ENCODE results near the gene DGKD. TPM values are rescaled to one million over a fixed set of nuclear protein-coding genes. Genes with fewer than 3 reads are reported as not detected.

Gene DGKD, protein sequence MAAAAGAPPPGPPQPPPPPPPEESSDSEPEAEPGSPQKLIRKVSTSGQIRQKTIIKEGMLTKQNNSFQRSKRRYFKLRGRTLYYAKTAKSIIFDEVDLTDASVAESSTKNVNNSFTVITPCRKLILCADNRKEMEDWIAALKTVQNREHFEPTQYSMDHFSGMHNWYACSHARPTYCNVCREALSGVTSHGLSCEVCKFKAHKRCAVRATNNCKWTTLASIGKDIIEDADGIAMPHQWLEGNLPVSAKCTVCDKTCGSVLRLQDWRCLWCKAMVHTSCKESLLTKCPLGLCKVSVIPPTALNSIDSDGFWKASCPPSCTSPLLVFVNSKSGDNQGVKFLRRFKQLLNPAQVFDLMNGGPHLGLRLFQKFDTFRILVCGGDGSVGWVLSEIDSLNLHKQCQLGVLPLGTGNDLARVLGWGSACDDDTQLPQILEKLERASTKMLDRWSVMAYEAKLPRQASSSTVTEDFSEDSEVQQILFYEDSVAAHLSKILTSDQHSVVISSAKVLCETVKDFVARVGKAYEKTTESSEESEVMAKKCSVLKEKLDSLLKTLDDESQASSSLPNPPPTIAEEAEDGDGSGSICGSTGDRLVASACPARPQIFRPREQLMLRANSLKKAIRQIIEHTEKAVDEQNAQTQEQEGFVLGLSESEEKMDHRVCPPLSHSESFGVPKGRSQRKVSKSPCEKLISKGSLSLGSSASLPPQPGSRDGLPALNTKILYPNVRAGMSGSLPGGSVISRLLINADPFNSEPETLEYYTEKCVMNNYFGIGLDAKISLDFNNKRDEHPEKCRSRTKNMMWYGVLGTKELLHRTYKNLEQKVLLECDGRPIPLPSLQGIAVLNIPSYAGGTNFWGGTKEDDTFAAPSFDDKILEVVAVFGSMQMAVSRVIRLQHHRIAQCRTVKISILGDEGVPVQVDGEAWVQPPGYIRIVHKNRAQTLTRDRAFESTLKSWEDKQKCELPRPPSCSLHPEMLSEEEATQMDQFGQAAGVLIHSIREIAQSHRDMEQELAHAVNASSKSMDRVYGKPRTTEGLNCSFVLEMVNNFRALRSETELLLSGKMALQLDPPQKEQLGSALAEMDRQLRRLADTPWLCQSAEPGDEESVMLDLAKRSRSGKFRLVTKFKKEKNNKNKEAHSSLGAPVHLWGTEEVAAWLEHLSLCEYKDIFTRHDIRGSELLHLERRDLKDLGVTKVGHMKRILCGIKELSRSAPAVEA
- 100 to 1,000 TPM in 2 of 6 donors, 10 to 100 TPM in 4; 50.0 to 141 (median 75.6) TPM for total RNA-seq

DNA sequence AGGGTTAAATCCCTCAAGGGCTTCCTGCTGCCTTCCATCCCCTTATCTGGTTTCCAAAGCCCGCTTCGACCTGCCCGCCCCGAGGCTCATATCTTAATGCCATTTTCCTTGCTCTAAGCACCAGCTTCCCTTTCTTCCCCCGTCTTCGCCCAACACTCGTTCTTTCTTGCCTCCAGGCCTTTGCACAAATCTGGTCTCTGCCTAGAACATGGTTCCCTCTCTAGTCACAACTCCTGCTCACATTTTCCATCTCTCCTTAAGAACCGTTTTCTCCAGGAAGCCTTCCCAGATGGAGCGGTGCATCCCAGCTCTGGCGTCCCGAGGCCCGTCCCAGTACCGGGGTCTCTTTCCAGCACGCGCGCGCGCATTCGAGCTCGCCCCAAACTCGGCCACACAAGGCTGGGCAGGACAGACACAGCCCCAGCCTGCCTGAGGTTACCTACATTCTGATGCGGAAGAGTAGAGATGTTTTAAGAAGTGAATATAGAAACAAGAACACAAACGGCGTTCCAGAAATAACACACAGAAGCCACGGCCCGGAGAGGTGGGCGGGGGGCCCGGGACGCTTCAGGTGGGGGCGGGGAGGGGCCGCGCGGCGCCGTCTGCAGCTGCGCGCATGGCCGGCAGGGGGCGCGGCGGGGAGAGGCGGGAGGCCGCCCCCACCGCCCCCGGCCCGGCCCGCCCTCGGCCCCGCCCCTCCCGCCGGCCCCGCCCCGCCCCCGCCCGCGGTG, at the start of gene DGKD:
Gene DGKD (plus strand): TSS at position 726 of the 731 bp plus-strand sequence. CDS start 25 bp downstream, outside the sequence.
- no peaks in the 10 kb centered on the region for H3K36me3 ChIP-seq
- ATAC-seq (ENCODE audit: low FRiP score in 2 of 2) (peak; percentile 87 to 95), DNase-seq (peak in 1 of 2 donors; percentile 64)
- H3K4me1 ChIP-seq: peaks cover 22 to 46% (median 36%) of the 10 kb centered on the region in 4 donors
- no peaks in the 10 kb centered on the region for H3K27me3 ChIP-seq
- H3K27ac ChIP-seq: peak within 1 kb of the TSS; percentile 46 to 85 (median 74)
- TF ChIP-seq POLR2A (IDR thresholded peaks at IDR 0.05): no peak
- TF ChIP-seq, protein P1, sequence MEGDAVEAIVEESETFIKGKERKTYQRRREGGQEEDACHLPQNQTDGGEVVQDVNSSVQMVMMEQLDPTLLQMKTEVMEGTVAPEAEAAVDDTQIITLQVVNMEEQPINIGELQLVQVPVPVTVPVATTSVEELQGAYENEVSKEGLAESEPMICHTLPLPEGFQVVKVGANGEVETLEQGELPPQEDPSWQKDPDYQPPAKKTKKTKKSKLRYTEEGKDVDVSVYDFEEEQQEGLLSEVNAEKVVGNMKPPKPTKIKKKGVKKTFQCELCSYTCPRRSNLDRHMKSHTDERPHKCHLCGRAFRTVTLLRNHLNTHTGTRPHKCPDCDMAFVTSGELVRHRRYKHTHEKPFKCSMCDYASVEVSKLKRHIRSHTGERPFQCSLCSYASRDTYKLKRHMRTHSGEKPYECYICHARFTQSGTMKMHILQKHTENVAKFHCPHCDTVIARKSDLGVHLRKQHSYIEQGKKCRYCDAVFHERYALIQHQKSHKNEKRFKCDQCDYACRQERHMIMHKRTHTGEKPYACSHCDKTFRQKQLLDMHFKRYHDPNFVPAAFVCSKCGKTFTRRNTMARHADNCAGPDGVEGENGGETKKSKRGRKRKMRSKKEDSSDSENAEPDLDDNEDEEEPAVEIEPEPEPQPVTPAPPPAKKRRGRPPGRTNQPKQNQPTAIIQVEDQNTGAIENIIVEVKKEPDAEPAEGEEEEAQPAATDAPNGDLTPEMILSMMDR (IDR thresholded peaks at IDR 0.05): peak in 5 of 6 experiments; percentile 8 to 86 (median 21)
- peak within 1 kb of the TSS; percentile 80 to 86 (median 85) for H3K4me3 ChIP-seq
- no peaks in the 10 kb centered on the region for H3K9me3 ChIP-seq
- WGBS, 2 donors: 5% methylated on average over 24 to 26 of the region's 56 CpGs

DNA sequence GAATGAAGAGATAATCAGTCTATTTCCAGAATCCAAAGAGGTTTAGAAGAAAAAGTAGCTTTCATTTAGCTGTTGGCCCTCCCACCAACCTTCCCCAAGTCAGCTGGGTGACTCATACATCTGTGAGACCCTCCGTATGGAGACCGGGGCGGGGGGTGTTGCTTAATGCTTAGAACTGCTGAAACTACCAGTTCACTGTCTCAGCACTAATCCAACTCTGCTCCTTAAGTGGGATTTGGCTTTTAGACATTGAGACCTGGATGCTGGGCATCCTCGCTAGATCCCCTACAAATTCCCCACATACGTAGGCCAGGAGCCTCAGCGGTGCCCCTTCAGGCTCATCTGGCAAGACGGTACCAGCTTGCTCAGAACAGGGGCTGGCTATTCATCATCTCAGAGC, 46.7 kb upstream of the DGKD start, which contains the start of gene SAG:
Gene SAG (plus strand): TSS at position 252 of the 400 bp plus-strand sequence. CDS start 1,374 bp downstream, outside the sequence.
- TF ChIP-seq, protein P1 (IDR thresholded peaks at IDR 0.05): no peak
- no peak for TF ChIP-seq POLR2AphosphoS5 (IDR thresholded peaks at IDR 0.05)
- no peak for TF ChIP-seq POLR2A (IDR thresholded peaks at IDR 0.05)
- no peak for TF ChIP-seq EP300 (IDR thresholded peaks at IDR 0.05)
- Histone ChIP-seq H3K27me3 (no peaks in the 10 kb centered on the region), H3K27ac (no peak within 1 kb of the TSS), H3K4me1 (no peaks in the 10 kb centered on the region), H3K4me3 (no peak within 1 kb of the TSS), H3K9me3 (no peaks in the 10 kb centered on the region), H3K36me3 (no peaks in the 10 kb centered on the region)
- DNase-seq (no peak), ATAC-seq (ENCODE audit: low FRiP score in 2 of 2) (no peak)
- WGBS, 2 donors: 83 to 87% methylated on average over 7 of the region's 7 CpGs

GRCh38 chr2:233311241-233311926, 42.9 kb upstream of the DGKD start:
- TF ChIP-seq POLR2AphosphoS5 (IDR thresholded peaks at IDR 0.05): no peak
- no peak for TF ChIP-seq POLR2A (IDR thresholded peaks at IDR 0.05)
- TF ChIP-seq EP300 (IDR thresholded peaks at IDR 0.05): no peak
- TF ChIP-seq, protein P1 (IDR thresholded peaks at IDR 0.05): no peak
- Histone ChIP-seq H3K27ac (no peak overlapping the region), H3K27me3 (no peaks in the 10 kb centered on the region), H3K9me3 (no peaks in the 10 kb centered on the region), H3K36me3 (no peaks in the 10 kb centered on the region), H3K4me1 (no peaks in the 10 kb centered on the region), H3K4me3 (no peak overlapping the region)
- DNase-seq (no peak), ATAC-seq (ENCODE audit: low FRiP score in 2 of 2) (no peak)
- WGBS, 2 donors: 79 to 80% methylated on average over 11 of the region's 11 CpGs

GRCh38 chr2:233312874-233313273, 41.4 kb upstream of the DGKD start:
- no peak for ATAC-seq (ENCODE audit: low FRiP score in 2 of 2)
- H3K36me3 ChIP-seq: no peaks in the 10 kb centered on the region
- H3K27ac ChIP-seq: no peak overlapping the region
- no peaks in the 10 kb centered on the region for H3K4me1 ChIP-seq
- no peak overlapping the region for H3K4me3 ChIP-seq
- DNase-seq: no peak
- TF ChIP-seq POLR2A (IDR thresholded peaks at IDR 0.05) (no peak), POLR2AphosphoS5 (IDR thresholded peaks at IDR 0.05) (no peak), EP300 (IDR thresholded peaks at IDR 0.05) (no peak)
- TF ChIP-seq, protein P1 (IDR thresholded peaks at IDR 0.05): no peak
- WGBS, 2 donors: 74 to 82% methylated on average over 5 to 8 of the region's 8 CpGs
- H3K9me3 ChIP-seq: no peaks in the 10 kb centered on the region
- no peaks in the 10 kb centered on the region for H3K27me3 ChIP-seq
